H1 (cell line): ENCODE data around the gene OBSCN. TPM values are rescaled to one million over a fixed set of nuclear protein-coding genes. Genes with fewer than 3 reads are reported as not detected.

Source experiments
- CTCF ChIA-PET: fragments of 300-600 bp; sonication (Branson Sonifier 250); formaldehyde crosslinking; loops from one replicate; lab custom pipeline; 2021; ENCODE audit not compliant: partially characterized antibody; lab: Charles Lee
- POLR2A ChIA-PET: fragments of 300-600 bp; sonication (Branson Sonifier 250); formaldehyde crosslinking; loops from one replicate; lab custom pipeline; 2021; ENCODE audit warnings: inconsistent platforms; ENCODE audit not compliant: partially characterized antibody; lab: Charles Lee
- DNase-seq, 2 experiments: peaks; one replicate each; pipeline versions ENCODE4 v3.0.0 to v3.0.0-alpha.2; 2010 to 2022; ENCODE audit warnings: low spot score in 2 of 2, low read depth in 1 of 2, mixed read lengths in 1 of 2
- FAIRE-seq: peaks from 2 replicates; lab custom pipeline; 2011; peaks lifted over from hg19 to GRCh38; lab: Jason Lieb, UNC
- H2AFZ ChIP-seq: 2 replicates; pipeline ENCODE4 v1.8.1; 2012; ENCODE audit warnings: low read length, inconsistent platforms
- H2AK5ac ChIP-seq: 2 replicates; pipeline ENCODE4 v1.6.1; 2013; ENCODE audit warnings: low read depth, low read length
- H2BK120ac ChIP-seq: replicated peaks from 2 replicates; pipeline ENCODE3; 2013; ENCODE audit warnings: low read depth, low read length, inconsistent platforms
- H2BK12ac ChIP-seq: 2 replicates; pipeline ENCODE4 v1.6.1; 2013; ENCODE audit warnings: low read depth, low read length
- H2BK15ac ChIP-seq: 2 replicates; pipeline ENCODE4 v1.6.1; 2013; ENCODE audit warnings: low read length
- H2BK20ac ChIP-seq: 2 replicates; pipeline ENCODE4 v1.6.1; 2013; ENCODE audit warnings: low read length
- H2BK5ac ChIP-seq: 2 replicates; pipeline ENCODE4 v1.6.1; 2013; ENCODE audit warnings: low read depth, low read length
- H3K14ac ChIP-seq: 2 replicates; pipeline ENCODE4 v1.6.1; 2013; ENCODE audit warnings: inconsistent platforms; ENCODE audit not compliant: insufficient read length
- H3K18ac ChIP-seq: 2 replicates; pipeline ENCODE4 v1.6.1; 2013; ENCODE audit warnings: low read length; ENCODE audit errors: extremely low read depth
- H3K23ac ChIP-seq: 2 replicates; pipeline ENCODE4 v1.6.1; 2013; ENCODE audit warnings: inconsistent platforms; ENCODE audit not compliant: insufficient read length
- H3K23me2 ChIP-seq: 2 replicates; pipeline ENCODE4 v1.6.1; 2013; ENCODE audit warnings: low read depth, low read length
- H3K27ac ChIP-seq: 2 replicates; pipeline ENCODE4 v1.6.1; 2011; ENCODE audit warnings: low read depth, low read length, inconsistent platforms
- H3K27me3 ChIP-seq, 4 experiments: replicated peaks in 1 of 4; 1 replicate in 1 of 4; 2 replicates in 3 of 4; pipeline versions ENCODE4 v1.6.1 to v1.8.1; 2011 to 2013; ENCODE audit warnings: low read length in 3 of 4, mild to moderate bottlenecking in 3 of 4, inconsistent platforms in 2 of 4, mixed read lengths in 2 of 4, moderate library complexity in 1 of 4; ENCODE audit not compliant: control insufficient read depth in 3 of 4, insufficient read depth in 3 of 4; ENCODE audit errors: extremely low read depth in 1 of 4
- H3K36me3 ChIP-seq, 4 experiments: 2 replicates each; pipeline versions ENCODE4 v1.6.1 to v1.8.1; 2011 to 2013; ENCODE audit warnings: mild to moderate bottlenecking in 4 of 4, low read length in 3 of 4, moderate library complexity in 2 of 4, control low read depth in 1 of 4, inconsistent platforms in 1 of 4; ENCODE audit not compliant: insufficient read depth in 4 of 4, control insufficient read depth in 2 of 4
- H3K4ac ChIP-seq: replicated peaks from 2 replicates; pipeline ENCODE3; 2013; ENCODE audit warnings: low read length, low read depth, mixed read lengths, inconsistent platforms; ENCODE audit not compliant: insufficient read length
- H3K4me1 ChIP-seq, 4 experiments: replicated peaks in 1 of 4; 1 replicate in 1 of 4; 2 replicates in 3 of 4; pipeline versions ENCODE4 v1.6.1 to v1.8.1; 2011 to 2013; ENCODE audit warnings: low read length in 3 of 4, inconsistent platforms in 2 of 4, mixed read lengths in 1 of 4; ENCODE audit not compliant: insufficient read depth in 4 of 4, control insufficient read depth in 3 of 4
- H3K4me2 ChIP-seq, 2 experiments: 2 replicates each; pipeline versions ENCODE4 v1.6.1 to v1.8.1; 2011 to 2013; ENCODE audit warnings: low read depth in 2 of 2, low read length in 2 of 2, control low read depth in 1 of 2, inconsistent platforms in 1 of 2, mild to moderate bottlenecking in 1 of 2; ENCODE audit not compliant: insufficient read depth in 1 of 2
- H3K4me3 ChIP-seq, 4 experiments: fragments of 200-600, 300-600 bp in 1 of 4; sonication (generic), shearing (Covaris generic), sonication (Bioruptor Twin) in 1 of 4; 2 replicates each; pipeline versions ENCODE4 v1.5.1 to v1.8.1; 2011 to 2016; ENCODE audit warnings: low read length in 4 of 4, low read depth in 3 of 4, control low read depth in 2 of 4, inconsistent platforms in 2 of 4, mild to moderate bottlenecking in 2 of 4, mixed read lengths in 1 of 4, moderate library complexity in 1 of 4; ENCODE audit not compliant: insufficient read depth in 2 of 4; ENCODE audit errors: extremely low read depth in 1 of 4
- H3K56ac ChIP-seq: replicated peaks from 2 replicates; pipeline ENCODE3; 2013; ENCODE audit warnings: low read depth, mild to moderate bottlenecking, mixed read lengths, low read length, inconsistent platforms; ENCODE audit not compliant: insufficient read length
- H3K79me1 ChIP-seq: 2 replicates; pipeline ENCODE4 v1.6.1; 2013; ENCODE audit warnings: low read depth, low read length, control low read depth
- H3K79me2 ChIP-seq, 2 experiments: 2 replicates each; pipeline versions ENCODE4 v1.6.1 to v1.8.1; 2012 to 2013; ENCODE audit warnings: low read length in 2 of 2, mild to moderate bottlenecking in 2 of 2, inconsistent platforms in 1 of 2; ENCODE audit not compliant: insufficient read depth in 2 of 2, control insufficient read depth in 1 of 2
- H3K9ac ChIP-seq, 4 experiments: replicated peaks in 1 of 4; 1 replicate in 1 of 4; 2 replicates in 3 of 4; pipeline versions ENCODE4 v1.6.1 to v1.8.1; 2011 to 2013; ENCODE audit warnings: low read depth in 3 of 4, low read length in 3 of 4, control low read depth in 2 of 4, mild to moderate bottlenecking in 2 of 4, moderate library complexity in 2 of 4, inconsistent platforms in 1 of 4; ENCODE audit errors: extremely low read depth in 1 of 4
- H3K9me3 ChIP-seq, 2 experiments: 2 replicates each; pipeline versions ENCODE4 v1.6.1 to v1.8.1; 2012 to 2013; ENCODE audit warnings: mild to moderate bottlenecking in 2 of 2, moderate library complexity in 2 of 2, control low read depth in 1 of 2, inconsistent platforms in 1 of 2, low read depth in 1 of 2, low read length in 1 of 2, mixed read lengths in 1 of 2; ENCODE audit not compliant: insufficient read depth in 2 of 2
- H4K20me1 ChIP-seq, 2 experiments: replicated peaks in 1 of 2; 2 replicates each; pipeline versions ENCODE3 to v1.8.1; 2011 to 2013; ENCODE audit warnings: inconsistent platforms in 2 of 2, low read length in 2 of 2, mild to moderate bottlenecking in 1 of 2; ENCODE audit not compliant: insufficient read depth in 2 of 2, control insufficient read depth in 1 of 2
- H4K5ac ChIP-seq: 2 replicates; pipeline ENCODE4 v1.6.1; 2013; ENCODE audit warnings: low read length, low read depth, mixed read lengths, inconsistent platforms; ENCODE audit not compliant: insufficient read length
- H4K8ac ChIP-seq: 2 replicates; pipeline ENCODE4 v1.8.0; 2013; ENCODE audit warnings: mild to moderate bottlenecking, moderate library complexity, low read length, inconsistent platforms; ENCODE audit not compliant: insufficient read depth; ENCODE audit errors: extremely low read depth
- H4K91ac ChIP-seq: replicated peaks from 2 replicates; pipeline ENCODE3; 2013; ENCODE audit warnings: low read length, mixed read lengths, inconsistent platforms; ENCODE audit not compliant: insufficient read length
- CBX5 ChIP-seq: fragments of 300-800, 300-1000 bp; sonication (generic); IDR thresholded peaks from 2 replicates; pipeline ENCODE4 v1.7.1; 2016; ENCODE audit warnings: antibody characterized with exemption, low read length, low read depth
- CHD1 ChIP-seq: IDR thresholded peaks from 2 replicates; pipeline ENCODE4 v1.6.1; 2012; ENCODE audit warnings: low read depth, low read length, improper control_type of control experiment
- EZH2 ChIP-seq: fragments of 200-600 bp; sonication (generic); IDR thresholded peaks from 2 replicates; pipeline ENCODE4 v1.7.1; 2012; ENCODE audit warnings: low read depth, mild to moderate bottlenecking, moderate library complexity, low read length, inconsistent platforms; ENCODE audit not compliant: severe bottlenecking
- GTF2F1 ChIP-seq: IDR thresholded peaks from 2 replicates; pipeline ENCODE4 v1.6.1; 2012; ENCODE audit warnings: low read depth, low read length, improper control_type of control experiment, borderline replicate concordance
- JUND ChIP-seq: IDR thresholded peaks from 2 replicates; pipeline ENCODE4 v1.6.1; 2011; ENCODE audit warnings: mild to moderate bottlenecking, improper control_type of control experiment, low read length
- PHF8 ChIP-seq: fragments of 200-600 bp; sonication (generic); conservative IDR thresholded peaks from 2 replicates; pipeline ENCODE4 v1.7.1; 2012; ENCODE audit warnings: low read depth, mild to moderate bottlenecking, inconsistent platforms, low read length, moderate library complexity
- POLR2A ChIP-seq, 2 experiments: IDR thresholded peaks; 1 replicate in 1 of 2; 2 replicates in 1 of 2; pipeline ENCODE4 v1.6.1; 2011; ENCODE audit warnings: low read depth in 2 of 2, low read length in 2 of 2, mild to moderate bottlenecking in 2 of 2; ENCODE audit errors: control extremely low read depth in 1 of 2
- POLR2AphosphoS5 ChIP-seq: IDR thresholded peaks from 2 replicates; pipeline ENCODE4 v1.6.1; 2011; ENCODE audit warnings: low read depth, low read length
- SIX5 ChIP-seq: IDR thresholded peaks from 2 replicates; pipeline ENCODE4 v1.6.1; 2011; ENCODE audit warnings: mild to moderate bottlenecking, low read depth, low read length
- SRF ChIP-seq: IDR thresholded peaks from 2 replicates; pipeline ENCODE4 v1.6.1; 2011; ENCODE audit warnings: mild to moderate bottlenecking, low read depth, low read length, moderate library complexity
- TAF1 ChIP-seq: IDR thresholded peaks from 2 replicates; pipeline ENCODE4 v1.6.1; 2011; ENCODE audit warnings: mild to moderate bottlenecking, low read depth, low read length
- WGBS, 2 experiments: shearing (Covaris generic) in 1 of 2; methylation state at CpG; one replicate each; pipeline versions ENCODE4 v1.1.6 to v1.1.7; 2013 to 2015; ENCODE audit warnings: low lambda C conversion rate in 2 of 2, mixed read lengths in 2 of 2, inconsistent platforms in 1 of 2, low coverage in 1 of 2, missing lambda C conversion rate in 1 of 2; ENCODE audit not compliant: insufficient replicate concordance in 2 of 2, insufficient coverage in 1 of 2, insufficient read length in 1 of 2; ENCODE audit errors: extremely low coverage in 1 of 2, missing lambda C conversion rate in 1 of 2; 5-methylcytosine and 5-hydroxymethylcytosine counted together
- polyA plus RNA-seq, 7 experiments: library from polyadenylated mRNA; depleted of rRNA in 3 of 7; stranded (reverse) in 5 of 7; unstranded in 2 of 7; fragments of >200 nt in 5 of 7; fragments of 200-250 nt in 2 of 7; gene quantifications; 1 replicate in 5 of 7; 2 replicates in 1 of 7; 4 replicates in 1 of 7; pipeline versions ENCODE4 v1.2.1 to v1.2.3, GENCODE V29; 2011 to 2013; ENCODE audit warnings: missing spikeins in 2 of 7, mixed read lengths in 2 of 7
- total RNA-seq: library from RNA; stranded (reverse); fragmentation: NEBNext Ultra II Directional; extraction: Animal tissue kit (Norgen Biotek cat#: 25700); gene quantifications from 2 replicates; pipeline ENCODE4 v1.2.1, GENCODE V29; 2021

OBSCN gene
- total and polyA plus RNA-seq, 2 of the 8 experiments (the other 6 are each of a cell fraction or from before 2014, with no cell fraction given) = 7.5 to 28.4 TPM

- Histone ChIP-seq H2AK5ac (no peak overlapping the region), H3K27me3 (peaks cover 0 to 7% (median 4%) of the 10 kb centered on the region in 4 experiments; a peak in 5 of 7 replicates), H4K20me1 (peaks cover 1 to 6% of the 10 kb centered on the region in 2 experiments), H3K79me2 (no peaks in the 10 kb centered on the region), H3K36me3 (no peaks in the 10 kb centered on the region), H3K4ac (no peak overlapping the region), H2BK15ac (no peak overlapping the region), H2AFZ (no peak overlapping the region), H2BK12ac (no peak overlapping the region), H4K5ac (no peak overlapping the region), H3K23me2 (peaks cover 6% of the 10 kb centered on the region; the same call in 1 of the 2 replicates), H2BK5ac (no peak overlapping the region), H3K9ac (no peak overlapping the region), H3K56ac (no peak overlapping the region), H3K4me3 (no peak overlapping the region), H3K79me1 (no peaks in the 10 kb centered on the region), H3K27ac (no peak overlapping the region)
- WGBS, 2 experiments = 87% methylated on average over 13 of the region's 14 CpGs; no CpG with 5 or more reads in 1 of the 2 experiments
- no peak for FAIRE-seq
- POLR2A ChIA-PET = no interaction called here
- TF ChIP-seq SIX5 (no peak), POLR2AphosphoS5 (no peak), GTF2F1 (no peak), CHD1 (no peak), CBX5 (no peak), POLR2A (IDR thresholded peaks at IDR 0.05; ENCODE audit: control extremely low read depth in 1 of 2, low read depth in 2 of 2, low read length in 2 of 2) (no peak), EZH2 (no peak), SRF (no peak), JUND (no peak), TAF1 (no peak), PHF8 (no peak)
- TF ChIP-seq, all 59 proteins: peak for 0
- no peak overlapping the region; the same call in 1 of the 2 replicates for H4K8ac ChIP-seq
- no peak overlapping the region for H3K23ac ChIP-seq
- H3K18ac ChIP-seq = no peak overlapping the region
- H3K9me3 ChIP-seq = no peaks in the 10 kb centered on the region
- CTCF ChIA-PET = interaction anchor here (0.7 to 1.1 kb wide), 6 partner anchors 17 to 144 kb away, joined by 3 to 4 read pairs (median 3); no protein-coding TSS in a partner anchor
- H2BK120ac ChIP-seq = no peak overlapping the region
- H4K91ac ChIP-seq = no peak overlapping the region
- DNase-seq = no peak
- no peak overlapping the region for H3K4me2 ChIP-seq
- no peak overlapping the region for H2BK20ac ChIP-seq
- H3K4me1 ChIP-seq = peaks cover 0 to 4% (median 2%) of the 10 kb centered on the region in 4 experiments; a peak in 2 of 7 replicates
- no peak overlapping the region for H3K14ac ChIP-seq
These were observed 166.1 kb downstream of the OBSCN start for GRCh38 chr1:228373681-228374571.
